ENCODE results near the gene NCEH1. TPM values are rescaled to one million over a fixed set of nuclear protein-coding genes. Genes with fewer than 3 reads are reported as not detected.

The NCEH1 gene
- total and polyA plus RNA-seq, 2 experiments from 2014 or later, result 3.2 to 8.0 TPM

GRCh38 chr3:172685331-172686214 is 25.3 kb downstream of the NCEH1 start:
- Histone ChIP-seq H3K4me3 (no peak overlapping the region), H3K9me3 (ENCODE audit: low read depth) (no peaks in the 10 kb centered on the region), H3K36me3 (no peaks in the 10 kb centered on the region), H3K27me3 (no peaks in the 10 kb centered on the region), H3K4me1 (ENCODE audit: low read depth) (peaks cover 14% of the 10 kb centered on the region), H3K27ac (no peak overlapping the region)
- peak in 1 of 2 donors; percentile 25 for DNase-seq (ENCODE audit: low read depth in 1 of 2, low spot score in 1 of 2)
- TF ChIP-seq CTCF (IDR thresholded peaks at IDR 0.05; ENCODE audit: low read depth, low read length), result no peak

- DNase-seq (ENCODE audit: low read depth in 1 of 2, low spot score in 1 of 2), result no peak
These were observed 30.2 kb downstream of the NCEH1 start for GRCh38 chr3:172680684-172681083.

GRCh38 chr3:172679599-172679998 is 31.3 kb downstream of the NCEH1 start:
- Histone ChIP-seq H3K9me3 (ENCODE audit: low read depth) (no peaks in the 10 kb centered on the region), H3K4me3 (no peak overlapping the region), H3K4me1 (ENCODE audit: low read depth) (peaks cover 11% of the 10 kb centered on the region), H3K27ac (no peak overlapping the region), H3K27me3 (no peaks in the 10 kb centered on the region), H3K36me3 (no peaks in the 10 kb centered on the region)
- no peak for DNase-seq (ENCODE audit: low read depth in 1 of 2, low spot score in 1 of 2)
- no peak for TF ChIP-seq CTCF (IDR thresholded peaks at IDR 0.05; ENCODE audit: low read depth, low read length)

More at GRCh38 chr3:172680684-172681083, 30.2 kb downstream of the NCEH1 start:
- Histone ChIP-seq H3K4me1 (ENCODE audit: low read depth) (peaks cover 11% of the 10 kb centered on the region), H3K4me3 (no peak overlapping the region), H3K27me3 (no peaks in the 10 kb centered on the region), H3K9me3 (ENCODE audit: low read depth) (no peaks in the 10 kb centered on the region), H3K27ac (no peak overlapping the region), H3K36me3 (no peaks in the 10 kb centered on the region)
- no peak for TF ChIP-seq CTCF (IDR thresholded peaks at IDR 0.05; ENCODE audit: low read depth, low read length)

- TF ChIP-seq CTCF (IDR thresholded peaks at IDR 0.05; ENCODE audit: low read depth, low read length), result no peak
- Histone ChIP-seq H3K27me3 (no peaks in the 10 kb centered on the region), H3K4me1 (ENCODE audit: low read depth) (peaks cover 20% of the 10 kb centered on the region), H3K36me3 (no peaks in the 10 kb centered on the region), H3K4me3 (no peak overlapping the region), H3K9me3 (ENCODE audit: low read depth) (no peaks in the 10 kb centered on the region), H3K27ac (no peak overlapping the region)
- no peak for DNase-seq (ENCODE audit: low read depth in 1 of 2, low spot score in 1 of 2)
These were observed 32.8 kb downstream of the NCEH1 start for GRCh38 chr3:172678068-172678467.

- no peak for DNase-seq (ENCODE audit: low read depth in 1 of 2, low spot score in 1 of 2)
- H3K4me3 ChIP-seq, result no peak overlapping the region
- peak overlapping the region; percentile 82 for H3K27ac ChIP-seq
- H3K9me3 ChIP-seq (ENCODE audit: low read depth), result no peaks in the 10 kb centered on the region
- peaks cover 20% of the 10 kb centered on the region for H3K4me1 ChIP-seq (ENCODE audit: low read depth)
- H3K27me3 ChIP-seq, result no peaks in the 10 kb centered on the region
- H3K36me3 ChIP-seq, result no peaks in the 10 kb centered on the region
- no peak for TF ChIP-seq CTCF (IDR thresholded peaks at IDR 0.05; ENCODE audit: low read depth, low read length)
These were observed 34.5 kb downstream of the NCEH1 start for GRCh38 chr3:172676196-172676922.
